H9 (cell line): Measurements from ENCODE around the gene UNC119. TPM values are rescaled to one million over a fixed set of nuclear protein-coding genes. Genes with fewer than 3 reads are reported as not detected.

ENCODE experiments used
- DNase-seq: peaks from one replicate; pipeline ENCODE4 v3.0.0-alpha.2; 2017
- H2AFZ ChIP-seq: one replicate; pipeline ENCODE4 v1.6.1; 2013; ENCODE audit warnings: mild to moderate bottlenecking, low read length, control low read depth, moderate library complexity
- H2AK5ac ChIP-seq: 2 replicates; pipeline ENCODE4 v1.6.1; 2013; ENCODE audit warnings: low read length, control low read depth, mixed read lengths; ENCODE audit not compliant: insufficient read length
- H2BK120ac ChIP-seq: one replicate; pipeline ENCODE4 v1.6.1; 2013; ENCODE audit warnings: low read depth, mild to moderate bottlenecking, low read length, control low read depth, inconsistent platforms; ENCODE audit not compliant: poor library complexity, severe bottlenecking
- H2BK12ac ChIP-seq: 2 replicates; pipeline ENCODE4 v1.6.1; 2013; ENCODE audit warnings: low read length, control low read depth, mixed read lengths, low read depth; ENCODE audit not compliant: insufficient read length
- H2BK15ac ChIP-seq: 2 replicates; pipeline ENCODE4 v1.6.1; 2013; ENCODE audit warnings: low read depth, low read length, control low read depth
- H2BK20ac ChIP-seq: one replicate; pipeline ENCODE4 v1.6.1; 2013; ENCODE audit warnings: low read depth, mild to moderate bottlenecking, low read length, control low read depth, inconsistent platforms; ENCODE audit not compliant: poor library complexity, severe bottlenecking
- H2BK5ac ChIP-seq: 2 replicates; pipeline ENCODE4 v1.6.1; 2013; ENCODE audit warnings: low read length, control low read depth, mixed read lengths; ENCODE audit not compliant: insufficient read length
- H3K14ac ChIP-seq: 2 replicates; pipeline ENCODE4 v1.6.1; 2013; ENCODE audit warnings: low read length, control low read depth; ENCODE audit not compliant: insufficient read depth
- H3K18ac ChIP-seq: 2 replicates; pipeline ENCODE4 v1.6.1; 2013; ENCODE audit warnings: low read depth, mild to moderate bottlenecking, mixed read lengths, low read length, control low read depth; ENCODE audit not compliant: insufficient read length
- H3K23ac ChIP-seq: 2 replicates; pipeline ENCODE4 v1.6.1; 2013; ENCODE audit warnings: low read length, control low read depth, mixed read lengths, low read depth; ENCODE audit not compliant: insufficient read length
- H3K23me2 ChIP-seq: 2 replicates; pipeline ENCODE4 v1.6.1; 2013; ENCODE audit warnings: low read depth, mild to moderate bottlenecking, mixed read lengths, low read length, control low read depth; ENCODE audit not compliant: insufficient read length, poor library complexity, severe bottlenecking
- H3K27ac ChIP-seq: 2 replicates; pipeline ENCODE4 v1.5.1; 2013; ENCODE audit warnings: low read length, control low read depth, mixed read lengths, low read depth; ENCODE audit not compliant: insufficient read length
- H3K27me3 ChIP-seq: 2 replicates; pipeline ENCODE4 v1.6.1; 2013; ENCODE audit warnings: low read length, control low read depth, inconsistent platforms; ENCODE audit not compliant: insufficient read depth
- H3K4ac ChIP-seq: 2 replicates; pipeline ENCODE4 v1.6.1; 2013; ENCODE audit warnings: low read depth, mild to moderate bottlenecking, control low read depth, inconsistent platforms, low read length, moderate library complexity
- H3K4me1 ChIP-seq: 2 replicates; pipeline ENCODE4 v1.6.1; 2013; ENCODE audit warnings: low read length, control low read depth, inconsistent platforms; ENCODE audit not compliant: insufficient read depth
- H3K4me2 ChIP-seq: 2 replicates; pipeline ENCODE4 v1.6.1; 2013; ENCODE audit warnings: low read length, control low read depth, mixed read lengths; ENCODE audit not compliant: insufficient read length, insufficient read depth
- H3K56ac ChIP-seq: 2 replicates; pipeline ENCODE4 v1.6.1; 2013; ENCODE audit warnings: low read depth, mild to moderate bottlenecking, mixed read lengths, low read length, control low read depth; ENCODE audit not compliant: insufficient read length
- H3K79me1 ChIP-seq: 2 replicates; pipeline ENCODE4 v1.6.1; 2013; ENCODE audit warnings: low read depth, mild to moderate bottlenecking, moderate library complexity, low read length, control low read depth, inconsistent platforms; ENCODE audit not compliant: insufficient read depth, poor library complexity, severe bottlenecking
- H3K79me2 ChIP-seq: 2 replicates; pipeline ENCODE4 v1.6.1; 2013; ENCODE audit warnings: low read length, control low read depth, inconsistent platforms; ENCODE audit not compliant: insufficient read depth
- H3K9ac ChIP-seq: 2 replicates; pipeline ENCODE4 v1.6.1; 2013; ENCODE audit warnings: low read length, control low read depth, mixed read lengths; ENCODE audit not compliant: insufficient read length; ENCODE audit errors: extremely low read depth
- H3K9me3 ChIP-seq: one replicate; pipeline ENCODE4 v1.6.1; 2013; ENCODE audit warnings: low read depth, low read length, inconsistent platforms; ENCODE audit not compliant: control insufficient read depth
- H3T11ph ChIP-seq: one replicate; pipeline ENCODE4 v1.6.1; 2013; ENCODE audit warnings: mild to moderate bottlenecking, low read length, control low read depth, inconsistent platforms
- H4K20me1 ChIP-seq: one replicate; pipeline ENCODE4 v1.6.1; 2013; ENCODE audit not compliant: control insufficient read depth, insufficient read length, insufficient read depth
- H4K5ac ChIP-seq: 2 replicates; pipeline ENCODE4 v1.6.1; 2013; ENCODE audit warnings: low read depth, mild to moderate bottlenecking, mixed read lengths, low read length, control low read depth; ENCODE audit not compliant: insufficient read length
- H4K8ac ChIP-seq: replicated peaks from 2 replicates; pipeline ENCODE4 v1.6.1; 2013; ENCODE audit warnings: low read length, control low read depth, mixed read lengths, low read depth; ENCODE audit not compliant: insufficient read length
- H4K91ac ChIP-seq: 2 replicates; pipeline ENCODE4 v1.6.1; 2013; ENCODE audit warnings: low read depth, mild to moderate bottlenecking, moderate library complexity, mixed read lengths, low read length, control low read depth; ENCODE audit not compliant: insufficient read length
- H3K27ac Mint-ChIP-seq, 3 experiments: 2 replicates in 2 of 3; 3 replicates in 1 of 3; pipeline ENCODE4 v1.8.0; 2020 to 2021; ENCODE audit warnings: mixed read lengths in 3 of 3, mild to moderate bottlenecking in 1 of 3, moderate library complexity in 1 of 3
- H3K27me3 Mint-ChIP-seq: 2 replicates; pipeline ENCODE4 v1.8.0; 2021; ENCODE audit warnings: low read depth, mild to moderate bottlenecking, moderate library complexity, mixed read lengths
- H3K36me3 Mint-ChIP-seq, 3 experiments: 2 replicates in 2 of 3; 3 replicates in 1 of 3; pipeline ENCODE4 v1.8.0; 2020 to 2021; ENCODE audit warnings: low read depth in 3 of 3, mixed read lengths in 3 of 3; ENCODE audit not compliant: insufficient read depth in 1 of 3
- H3K4me1 Mint-ChIP-seq, 2 experiments: 2 replicates each; pipeline ENCODE4 v1.8.0; 2020; ENCODE audit warnings: mixed read lengths in 2 of 2
- H3K4me3 Mint-ChIP-seq, 2 experiments: 2 replicates in 1 of 2; 3 replicates in 1 of 2; pipeline ENCODE4 v1.8.0; 2020 to 2021; ENCODE audit warnings: mild to moderate bottlenecking in 2 of 2, mixed read lengths in 2 of 2, moderate library complexity in 1 of 2
- H3K9me3 Mint-ChIP-seq, 2 experiments: 2 replicates in 1 of 2; 3 replicates in 1 of 2; pipeline ENCODE4 v1.8.0; 2020; ENCODE audit warnings: mild to moderate bottlenecking in 2 of 2, mixed read lengths in 2 of 2, moderate library complexity in 1 of 2
- WGBS: extraction: QIAGEN DNeasy Blood & Tissue Kit; methylation state at CpG from one replicate; pipeline ENCODE4 v1.1.7; 2013; ENCODE audit warnings: missing lambda C conversion rate, low lambda C conversion rate, mixed read lengths; ENCODE audit not compliant: insufficient read length; ENCODE audit errors: extremely low coverage; 5-methylcytosine and 5-hydroxymethylcytosine counted together
- total RNA-seq: library from RNA; stranded (reverse); gene quantifications from 2 replicates; pipeline ENCODE4 v1.2.1, GENCODE V29; 2021
- TF ChIP-seq, protein P1 (sequence below): fragments of 200-600 bp; sonication (generic); conservative IDR thresholded peaks from 3 replicates; pipeline ENCODE4 v1.8.0; 2021; ENCODE audit warnings: antibody characterized with exemption, mild to moderate bottlenecking

UNC119 gene
- total RNA-seq, 1 experiment from 2014 or later: 36.9 TPM

DNA sequence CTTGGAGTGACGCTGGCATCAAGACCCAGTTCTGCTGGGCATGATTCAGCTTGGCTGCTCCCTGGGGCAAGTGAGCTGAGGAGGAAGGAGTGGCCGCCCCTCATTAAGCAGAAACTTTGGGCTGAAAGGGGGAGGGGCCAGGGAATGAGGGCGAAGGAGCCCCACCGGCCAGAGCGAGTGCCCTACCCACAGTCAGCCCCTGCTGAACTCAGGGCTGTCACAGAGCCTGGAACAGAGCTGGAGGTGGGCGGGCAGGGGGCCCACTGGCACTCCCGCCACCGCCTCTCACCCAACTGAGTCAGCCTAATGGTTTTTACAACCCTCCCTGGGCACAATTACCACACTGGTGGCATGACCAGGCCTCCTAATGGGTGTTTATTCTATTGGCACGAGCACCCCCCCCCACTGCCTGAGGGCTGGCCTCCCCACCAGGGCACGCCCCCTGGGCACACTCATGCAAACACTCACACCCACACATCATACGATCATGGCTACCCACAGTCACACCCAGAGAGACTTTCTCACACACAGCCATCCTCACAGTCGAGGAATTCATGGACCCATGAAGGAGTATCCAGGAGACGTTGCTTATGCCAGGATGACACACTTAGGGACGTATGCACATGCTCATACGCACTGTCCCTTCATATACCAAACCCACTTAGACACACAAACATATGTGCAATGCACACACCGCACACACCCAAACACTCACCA, 19.2 kb downstream of the UNC119 start:
- Histone ChIP-seq H3K4ac (no peak overlapping the region), H3K27me3 (no peaks in the 10 kb centered on the region), H4K5ac (no peak overlapping the region), H3K23me2 (no peaks in the 10 kb centered on the region), H3K79me1 (no peaks in the 10 kb centered on the region), H2AFZ (no peak overlapping the region), H4K20me1 (no peaks in the 10 kb centered on the region), H2AK5ac (no peak overlapping the region), H3K9me3 (no peaks in the 10 kb centered on the region), H3K18ac (no peak overlapping the region), H3K56ac (no peak overlapping the region), H2BK12ac (no peak overlapping the region), H3K14ac (no peak overlapping the region), H3K79me2 (no peaks in the 10 kb centered on the region), H3K27ac (no peak overlapping the region), H3K23ac (no peak overlapping the region), H3K4me1 (no peaks in the 10 kb centered on the region), H3K4me2 (no peak overlapping the region), H4K91ac (no peak overlapping the region), H3T11ph (no peak overlapping the region), H3K9ac (no peak overlapping the region), H2BK15ac (no peak overlapping the region), H2BK20ac (no peak overlapping the region), H2BK5ac (no peak overlapping the region), H4K8ac (no peak overlapping the region), H2BK120ac (no peak overlapping the region)
- no peaks in the 10 kb centered on the region for H3K36me3 Mint-ChIP-seq
- H3K9me3 Mint-ChIP-seq: no peaks in the 10 kb centered on the region
- DNase-seq: no peak
- no CpG with 5 or more reads among the region's 16 CpGs for WGBS
- H3K4me1 Mint-ChIP-seq: peaks cover 0 to 21% of the 10 kb centered on the region in 2 experiments; a peak in 2 of 4 replicates
- H3K4me3 Mint-ChIP-seq: no peak overlapping the region; a peak in 1 of 5 replicates
- TF ChIP-seq, protein P1, sequence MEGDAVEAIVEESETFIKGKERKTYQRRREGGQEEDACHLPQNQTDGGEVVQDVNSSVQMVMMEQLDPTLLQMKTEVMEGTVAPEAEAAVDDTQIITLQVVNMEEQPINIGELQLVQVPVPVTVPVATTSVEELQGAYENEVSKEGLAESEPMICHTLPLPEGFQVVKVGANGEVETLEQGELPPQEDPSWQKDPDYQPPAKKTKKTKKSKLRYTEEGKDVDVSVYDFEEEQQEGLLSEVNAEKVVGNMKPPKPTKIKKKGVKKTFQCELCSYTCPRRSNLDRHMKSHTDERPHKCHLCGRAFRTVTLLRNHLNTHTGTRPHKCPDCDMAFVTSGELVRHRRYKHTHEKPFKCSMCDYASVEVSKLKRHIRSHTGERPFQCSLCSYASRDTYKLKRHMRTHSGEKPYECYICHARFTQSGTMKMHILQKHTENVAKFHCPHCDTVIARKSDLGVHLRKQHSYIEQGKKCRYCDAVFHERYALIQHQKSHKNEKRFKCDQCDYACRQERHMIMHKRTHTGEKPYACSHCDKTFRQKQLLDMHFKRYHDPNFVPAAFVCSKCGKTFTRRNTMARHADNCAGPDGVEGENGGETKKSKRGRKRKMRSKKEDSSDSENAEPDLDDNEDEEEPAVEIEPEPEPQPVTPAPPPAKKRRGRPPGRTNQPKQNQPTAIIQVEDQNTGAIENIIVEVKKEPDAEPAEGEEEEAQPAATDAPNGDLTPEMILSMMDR: no peak
- peak overlapping the region in 1 of 3 experiments; percentile 43; a peak in 2 of 7 replicates for H3K27ac Mint-ChIP-seq
- H3K27me3 Mint-ChIP-seq: peaks cover 12% of the 10 kb centered on the region
